Mucosa of descending colon (tissue), 3 donors: ENCODE data around the gene CD37. TPM values are rescaled to one million over a fixed set of nuclear protein-coding genes. Genes with fewer than 3 reads are reported as not detected.
"Not testable (repeated sequence)": the region's sequence is repeated elsewhere in the genome, so short reads cannot be mapped to it uniquely, and the experiment has no call there.

ENCODE experiments used
- ATAC-seq: fragments of 200-7000 bp; cut with Tn5 transposase; one replicate; pipeline ENCODE4 v1.9.1; 2020; ENCODE audit warnings: mild to moderate bottlenecking, moderate library complexity
- DNase-seq, 3 donors: peaks; one replicate each; pipeline ENCODE4 v3.0.0-alpha.2; 2020
- H3K36me3 ChIP-seq: fragments of 200-600 bp; one replicate; pipeline ENCODE4 v1.8.0; 2021; ENCODE audit warnings: low read depth, mild to moderate bottlenecking
- H3K4me1 ChIP-seq: fragments of 200-600 bp; one replicate; pipeline ENCODE4 v1.8.0; 2021; ENCODE audit warnings: low read depth, mild to moderate bottlenecking
- H3K4me3 ChIP-seq: fragments of 200-600 bp; one replicate; pipeline ENCODE4 v1.8.0; 2021; ENCODE audit warnings: mild to moderate bottlenecking
- H3K9me3 ChIP-seq: fragments of 200-600 bp; one replicate; pipeline ENCODE4 v1.8.0; 2021; ENCODE audit warnings: mild to moderate bottlenecking
- CTCF ChIP-seq: fragments of 200-600 bp; IDR thresholded peaks from one replicate; pipeline ENCODE4 v1.8.0; 2022; ENCODE audit warnings: antibody characterized with exemption, mild to moderate bottlenecking
- intact Hi-C, 2 donors: fragments of 100-400 bp; cut with DNase I in 1 of 2; cut with micrococcal nuclease in 1 of 2; formaldehyde crosslinking; loops; one replicate each; pipeline versions ENCODE4 v1.11.0 to v1.11.1; 2022; cut with DNase I, micrococcal nuclease
- total RNA-seq, 3 donors: library from RNA; stranded (reverse); fragmentation: NEBNext Ultra II Directional in 2 of 3; extraction: Animal tissue kit (Norgen Biotek cat#: 25700) in 2 of 3; gene quantifications; one replicate each; pipeline versions ENCODE4 v1.2.1 to v1.2.4, GENCODE V29; 2021 to 2023
- donor health status: DM: no; HTN: no; CAD: no; lungs with moderate emphysema.
- donor health status: DM: no; HTN: no; CAD: no.
- donor health status: DM: no; HTN: yes; CAD: no.

CD37 gene
- total RNA-seq, 3 donors from 2014 or later = 5.6 to 11.2 (median 10.1) TPM

- H3K4me1 ChIP-seq = no peaks in the 10 kb centered on the region
- intact Hi-C loops = no loop called here
- no peak for ATAC-seq
- DNase-seq = no peak
- peaks cover 2% of the 10 kb centered on the region for H3K9me3 ChIP-seq
- H3K4me3 ChIP-seq = no peak overlapping the region
- H3K36me3 ChIP-seq = no peaks in the 10 kb centered on the region
- TF ChIP-seq CTCF = no peak
These were observed 9.0 kb upstream of the CD37 start for GRCh38 chr19:49326165-49326704.

- Histone ChIP-seq H3K9me3 (no peaks in the 10 kb centered on the region), H3K4me3 (no peak overlapping the region), H3K36me3 (no peaks in the 10 kb centered on the region), H3K4me1 (no peaks in the 10 kb centered on the region)
- ATAC-seq = peak; percentile 65
- peak; percentile 53 for TF ChIP-seq CTCF
- intact Hi-C loops = no loop called here
- peak in 1 of 3 donors; percentile 45 for DNase-seq
These were observed 7.2 kb upstream of the CD37 start for GRCh38 chr19:49327878-49328544.

- Histone ChIP-seq H3K9me3 (no peaks in the 10 kb centered on the region), H3K4me3 (no peak overlapping the region), H3K36me3 (no peaks in the 10 kb centered on the region), H3K4me1 (no peaks in the 10 kb centered on the region)
- no peak for TF ChIP-seq CTCF
- intact Hi-C loops = no loop called here
- no peak for DNase-seq
- no peak for ATAC-seq
These were observed 6.5 kb upstream of the CD37 start for GRCh38 chr19:49328741-49329140.

GRCh38 chr19:49331187-49331586 lies 4.0 kb upstream of the CD37 start:
- H3K9me3 ChIP-seq, H3K36me3 ChIP-seq, H3K4me3 ChIP-seq, ATAC-seq, DNase-seq, intact Hi-C loops, H3K4me1 ChIP-seq: not testable (repeated sequence)

- Histone ChIP-seq H3K4me1 (no peaks in the 10 kb centered on the region), H3K9me3 (no peaks in the 10 kb centered on the region), H3K36me3 (no peaks in the 10 kb centered on the region), H3K4me3 (no peak overlapping the region)
- no peak for TF ChIP-seq CTCF
- intact Hi-C loops = no loop called here
- ATAC-seq = peak; percentile 78
- peak in 1 of 3 donors; percentile 44 for DNase-seq
These were observed 3.6 kb upstream of the CD37 start for GRCh38 chr19:49331616-49332055.

- ATAC-seq, DNase-seq, intact Hi-C loops, H3K4me3 ChIP-seq, H3K36me3 ChIP-seq, H3K4me1 ChIP-seq, H3K9me3 ChIP-seq: not testable (repeated sequence)
These were observed 2.4 kb upstream of the CD37 start for GRCh38 chr19:49332691-49333417.
